NCI-H510A treated with DMSO at 0.1 percent for 48 hours (cell line): Measurements from ENCODE around the gene CAMTA2.

Experiments used
- DNase-seq: peaks from one replicate; lab custom pipeline; 2025; lab: John Stamatoyannopoulos, UW

The CAMTA2 gene

GRCh38 chr17:4948166-4948930, 39.1 kb downstream of the CAMTA2 start, which contains the start of gene PFN1:
Gene PFN1, minus strand, starts transcription at chr17:4948530. Its CDS starts 136 bp downstream, at chr17:4948394.
- peak; percentile 93 for DNase-seq

- peak; percentile 19 for DNase-seq
Observed at GRCh38 chr17:4947411-4948165, 39.9 kb downstream of the CAMTA2 start.

- no peak for DNase-seq
Observed at GRCh38 chr17:4947010-4947410, 40.5 kb downstream of the CAMTA2 start.

- DNase-seq: no peak
Observed at GRCh38 chr17:4946312-4946976, 41.0 kb downstream of the CAMTA2 start.

- DNase-seq: no peak
Observed at GRCh38 chr17:4945944-4946280, 41.6 kb downstream of the CAMTA2 start.

GRCh38 chr17:4945176-4945943, 42.1 kb downstream of the CAMTA2 start:
- DNase-seq: no peak

GRCh38 chr17:4944554-4945175, 42.8 kb downstream of the CAMTA2 start:
- DNase-seq: no peak

GRCh38 chr17:4944163-4944553, 43.3 kb downstream of the CAMTA2 start:
- no peak for DNase-seq

GRCh38 chr17:4942760-4943508, 44.5 kb downstream of the CAMTA2 start:
- DNase-seq: no peak

GRCh38 chr17:4941319-4941610, 46.2 kb downstream of the CAMTA2 start:
- no peak for DNase-seq

GRCh38 chr17:4940555-4941318, 46.7 kb downstream of the CAMTA2 start:
- DNase-seq: no peak

GRCh38 chr17:4939796-4940554, 47.5 kb downstream of the CAMTA2 start, which contains the start of the genes RNF167 and SLC25A11:
Gene RNF167, plus strand, starts transcription at chr17:4940268. Its CDS starts 642 bp downstream, at chr17:4940910.
Gene SLC25A11, minus strand, starts transcription at chr17:4940046. Its CDS starts 136 bp downstream, at chr17:4939910.
- DNase-seq: peak; percentile 97

- no peak for DNase-seq
Observed at GRCh38 chr17:4939546-4939795, 48.0 kb downstream of the CAMTA2 start.

- no peak for DNase-seq
Observed at GRCh38 chr17:4938688-4939545, 48.6 kb downstream of the CAMTA2 start.

- DNase-seq: no peak
Observed at GRCh38 chr17:4938069-4938491, 49.4 kb downstream of the CAMTA2 start.

- no peak for DNase-seq
Observed at GRCh38 chr17:4937553-4937952, 49.9 kb downstream of the CAMTA2 start.

GRCh38 chr17:4936436-4936835, 51.0 kb downstream of the CAMTA2 start:
- DNase-seq: no peak

- no peak for DNase-seq
Observed at GRCh38 chr17:4935650-4936049, 51.8 kb downstream of the CAMTA2 start.
